Retina (tissue), 1 donor: ENCODE results near the gene MUC5B.

Source experiments
- DNase-seq: peaks from one replicate; pipeline ENCODE4 v3.0.0-alpha.2; 2016

The MUC5B gene

DNA sequence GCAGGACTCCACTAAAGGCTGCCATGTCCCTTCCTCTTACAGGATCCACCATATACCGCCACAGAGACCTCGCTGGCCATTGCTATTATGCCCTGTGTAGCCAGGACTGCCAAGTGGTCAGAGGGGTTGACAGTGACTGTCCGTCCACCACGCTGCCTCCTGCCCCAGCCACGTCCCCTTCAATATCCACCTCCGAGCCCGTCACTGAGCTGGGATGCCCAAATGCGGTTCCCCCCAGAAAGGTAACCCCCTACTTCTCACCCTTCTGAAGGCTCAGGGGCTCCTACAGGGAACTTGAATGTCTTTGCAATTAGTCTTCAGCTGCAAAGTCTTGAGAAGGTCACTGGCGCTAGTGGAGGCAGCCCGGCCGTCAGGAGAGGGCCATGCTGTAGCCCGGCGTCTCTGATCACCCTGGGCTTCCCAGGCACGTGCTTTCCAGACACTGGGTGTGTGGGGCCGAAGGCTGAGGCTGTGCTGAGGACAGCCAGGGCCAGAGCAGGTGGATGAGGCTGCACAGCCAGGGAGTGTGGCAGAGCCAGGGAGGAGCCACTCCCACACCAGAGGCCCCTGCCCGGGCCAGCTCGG lies 30.0 kb upstream of the MUC5B start:
- DNase-seq, result no peak

DNA sequence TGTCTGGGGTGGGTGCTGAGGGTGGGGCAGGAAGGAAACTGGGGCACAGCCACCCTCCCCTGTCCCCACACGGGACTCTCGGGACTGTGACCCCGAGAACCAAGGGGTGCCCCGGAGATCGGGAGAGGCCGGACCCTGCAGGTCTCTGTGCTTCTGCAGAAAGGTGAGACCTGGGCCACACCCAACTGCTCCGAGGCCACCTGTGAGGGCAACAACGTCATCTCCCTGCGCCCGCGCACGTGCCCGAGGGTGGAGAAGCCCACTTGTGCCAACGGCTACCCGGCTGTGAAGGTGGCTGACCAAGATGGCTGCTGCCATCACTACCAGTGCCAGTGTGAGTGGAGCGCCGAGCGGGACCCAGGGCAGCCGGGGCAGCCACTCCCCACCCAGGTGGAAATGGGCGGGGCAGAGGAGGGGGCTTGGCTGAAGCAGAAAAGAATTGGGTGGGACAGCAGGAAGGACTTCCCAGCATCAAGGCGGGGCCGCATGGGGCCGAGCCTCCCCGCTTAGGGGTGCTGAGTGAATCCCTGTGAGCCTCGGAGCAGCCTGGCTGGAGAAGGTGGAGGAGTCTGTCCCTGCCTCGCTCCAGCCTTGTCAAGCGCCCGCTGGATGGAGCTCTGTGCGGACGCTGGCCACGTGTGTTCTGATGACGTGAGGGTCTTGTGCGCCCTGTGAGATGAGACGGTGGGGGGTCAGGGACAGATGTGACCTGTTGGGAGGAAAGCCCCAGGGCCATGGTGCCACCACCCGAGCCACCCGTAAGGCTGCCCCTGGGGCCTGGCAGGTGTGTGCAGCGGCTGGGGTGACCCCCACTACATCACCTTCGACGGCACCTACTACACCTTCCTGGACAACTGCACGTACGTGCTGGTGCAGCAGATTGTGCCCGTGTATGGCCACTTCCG lies 29.3 kb upstream of the MUC5B start:
- no peak for DNase-seq

GRCh38 chr11:1194231-1194976 lies 28.5 kb upstream of the MUC5B start:
- DNase-seq, result no peak

DNA sequence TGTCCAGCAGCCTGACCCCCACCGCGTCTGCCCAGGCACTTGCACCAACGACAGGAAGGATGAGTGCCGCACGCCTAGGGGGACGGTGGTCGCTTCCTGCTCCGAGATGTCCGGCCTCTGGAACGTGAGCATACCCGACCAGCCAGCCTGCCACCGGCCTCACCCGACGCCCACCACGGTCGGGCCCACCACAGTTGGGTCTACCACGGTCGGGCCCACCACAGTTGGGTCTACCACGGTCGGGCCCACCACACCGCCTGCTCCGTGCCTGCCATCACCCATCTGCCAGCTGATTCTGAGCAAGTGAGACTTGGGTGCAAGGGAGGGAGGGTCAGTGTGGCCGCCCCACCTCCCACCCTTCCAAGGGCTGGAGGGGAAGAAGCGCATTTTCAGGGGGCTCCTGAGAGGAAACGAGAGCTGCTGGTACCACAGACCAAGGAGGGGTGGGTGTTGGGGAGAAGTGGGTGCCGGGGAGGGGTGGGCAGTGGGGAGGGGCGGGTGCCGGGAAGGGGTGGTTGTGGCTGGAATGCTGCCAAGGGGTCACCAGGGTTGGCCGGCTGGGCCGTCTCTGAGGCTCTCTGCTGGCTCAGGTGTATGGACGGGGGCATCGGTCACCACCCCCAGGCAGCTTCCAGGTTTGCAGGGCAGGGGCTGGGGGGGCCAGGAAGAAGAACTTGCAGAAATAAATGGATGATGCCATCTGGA lies 27.7 kb upstream of the MUC5B start:
- DNase-seq, result no peak

GRCh38 chr11:1195682-1196515 lies 27.0 kb upstream of the MUC5B start:
- DNase-seq, result no peak

DNA sequence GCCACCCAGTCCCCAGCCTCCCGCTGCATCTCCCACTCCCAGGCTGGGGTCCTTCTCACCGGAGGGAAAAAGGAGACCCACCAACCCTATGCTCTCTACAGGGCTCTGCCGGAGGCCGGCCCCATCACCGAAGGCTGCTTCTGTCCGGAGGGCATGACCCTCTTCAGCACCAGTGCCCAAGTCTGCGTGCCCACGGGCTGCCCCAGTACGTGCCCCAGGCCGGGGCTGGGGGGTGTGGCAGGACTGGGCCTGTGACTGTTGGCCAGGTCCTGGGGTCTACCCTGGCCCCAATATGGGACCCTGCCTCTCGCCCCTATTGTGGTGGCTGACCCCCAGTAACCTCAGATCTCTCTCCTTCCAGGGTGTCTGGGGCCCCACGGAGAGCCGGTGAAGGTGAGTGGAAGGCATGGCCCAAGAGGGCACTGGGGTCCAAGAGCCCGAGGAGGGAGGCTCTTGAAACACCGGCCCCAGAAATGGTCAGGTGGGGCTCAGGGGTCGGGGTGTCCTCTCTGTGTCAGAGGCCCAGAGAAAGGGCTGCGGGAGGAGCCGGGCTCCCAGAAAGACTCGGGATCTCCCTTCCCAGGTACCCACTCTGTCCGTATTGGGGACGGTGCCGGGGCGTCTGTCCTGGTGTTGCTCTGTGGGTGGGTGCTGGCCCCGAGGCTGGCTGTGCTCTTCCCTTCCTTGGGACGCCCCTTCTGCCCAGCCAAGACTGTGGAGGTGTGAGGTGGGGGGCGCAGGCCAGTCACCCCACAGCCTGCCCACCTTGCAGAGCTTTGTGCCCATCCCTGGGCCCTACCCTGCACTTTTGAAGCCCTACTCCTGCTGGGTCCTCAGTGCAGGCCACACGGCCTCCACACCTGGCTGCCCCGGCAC lies 26.1 kb upstream of the MUC5B start:
- no peak for DNase-seq

DNA sequence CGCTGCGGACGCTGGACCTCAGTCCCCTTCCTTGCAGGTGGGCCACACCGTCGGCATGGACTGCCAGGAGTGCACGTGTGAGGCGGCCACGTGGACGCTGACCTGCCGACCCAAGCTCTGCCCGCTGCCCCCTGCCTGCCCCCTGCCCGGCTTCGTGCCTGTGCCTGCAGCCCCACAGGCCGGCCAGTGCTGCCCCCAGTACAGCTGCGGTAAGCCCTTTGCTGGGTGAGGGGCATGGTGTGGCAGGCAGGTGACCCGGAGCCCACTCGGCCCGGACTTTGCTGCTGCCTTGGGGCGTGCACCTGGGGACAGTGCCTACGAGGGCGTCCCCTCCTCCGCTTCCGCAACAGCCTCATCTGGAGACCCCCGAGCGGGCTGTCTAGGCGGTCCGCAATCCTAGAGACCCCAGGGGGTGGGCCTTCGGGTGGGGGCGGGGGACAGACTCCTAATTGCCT lies 25.4 kb upstream of the MUC5B start:
- no peak for DNase-seq

DNA sequence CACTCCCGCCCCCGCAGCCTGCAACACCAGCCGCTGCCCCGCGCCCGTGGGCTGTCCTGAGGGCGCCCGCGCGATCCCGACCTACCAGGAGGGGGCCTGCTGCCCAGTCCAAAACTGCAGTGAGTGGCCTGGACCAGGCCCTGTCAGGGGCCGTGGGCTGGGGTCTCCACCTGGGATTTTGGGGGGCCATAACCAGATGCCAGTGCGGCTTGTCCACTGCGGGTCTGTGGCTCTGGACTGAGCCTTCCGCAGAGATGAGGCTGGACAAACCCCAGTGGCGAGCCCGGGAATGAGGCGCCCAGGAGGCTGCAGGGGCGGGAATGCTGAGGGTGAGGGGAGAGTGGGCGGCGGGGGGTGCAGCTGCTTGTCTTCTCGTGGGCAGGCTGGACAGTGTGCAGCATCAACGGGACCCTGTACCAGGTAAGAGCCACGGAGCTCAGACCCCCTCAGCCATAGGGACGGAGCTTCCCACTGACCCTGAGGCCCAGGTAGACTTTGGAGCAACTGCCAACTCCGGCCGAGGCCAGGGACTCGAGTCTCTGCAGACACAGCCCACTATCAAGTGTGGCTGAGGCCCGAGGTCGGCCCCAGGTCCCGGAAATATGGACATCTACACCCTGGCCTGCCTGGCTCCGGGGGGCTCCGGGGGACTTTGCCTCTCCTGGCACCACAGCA lies 24.8 kb upstream of the MUC5B start:
- no peak for DNase-seq

GRCh38 chr11:1198561-1199240 lies 24.2 kb upstream of the MUC5B start:
- DNase-seq, result no peak

DNA sequence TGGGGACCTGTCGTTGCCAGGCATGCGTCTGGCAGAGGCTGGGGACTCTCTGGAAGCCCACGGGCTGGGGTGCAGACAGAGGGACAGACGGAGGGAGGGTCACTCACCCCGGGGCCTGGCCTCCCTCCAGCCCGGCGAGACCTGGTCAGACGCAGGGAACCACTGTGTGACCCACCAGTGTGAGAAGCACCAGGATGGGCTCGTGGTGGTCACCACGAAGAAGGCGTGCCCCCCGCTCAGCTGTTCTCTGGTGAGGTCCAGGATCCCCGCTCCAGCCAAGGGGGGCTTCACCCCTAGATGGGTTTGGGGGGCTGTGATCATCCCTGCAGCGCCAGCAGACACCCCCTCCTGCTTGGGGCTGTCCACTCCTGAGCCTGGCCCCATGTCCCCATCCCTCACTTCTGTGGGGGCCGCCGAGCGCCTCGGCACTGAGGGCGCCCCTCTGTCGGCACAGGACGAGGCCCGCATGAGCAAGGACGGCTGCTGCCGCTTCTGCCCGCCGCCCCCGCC lies 23.6 kb upstream of the MUC5B start:
- no peak for DNase-seq

DNA sequence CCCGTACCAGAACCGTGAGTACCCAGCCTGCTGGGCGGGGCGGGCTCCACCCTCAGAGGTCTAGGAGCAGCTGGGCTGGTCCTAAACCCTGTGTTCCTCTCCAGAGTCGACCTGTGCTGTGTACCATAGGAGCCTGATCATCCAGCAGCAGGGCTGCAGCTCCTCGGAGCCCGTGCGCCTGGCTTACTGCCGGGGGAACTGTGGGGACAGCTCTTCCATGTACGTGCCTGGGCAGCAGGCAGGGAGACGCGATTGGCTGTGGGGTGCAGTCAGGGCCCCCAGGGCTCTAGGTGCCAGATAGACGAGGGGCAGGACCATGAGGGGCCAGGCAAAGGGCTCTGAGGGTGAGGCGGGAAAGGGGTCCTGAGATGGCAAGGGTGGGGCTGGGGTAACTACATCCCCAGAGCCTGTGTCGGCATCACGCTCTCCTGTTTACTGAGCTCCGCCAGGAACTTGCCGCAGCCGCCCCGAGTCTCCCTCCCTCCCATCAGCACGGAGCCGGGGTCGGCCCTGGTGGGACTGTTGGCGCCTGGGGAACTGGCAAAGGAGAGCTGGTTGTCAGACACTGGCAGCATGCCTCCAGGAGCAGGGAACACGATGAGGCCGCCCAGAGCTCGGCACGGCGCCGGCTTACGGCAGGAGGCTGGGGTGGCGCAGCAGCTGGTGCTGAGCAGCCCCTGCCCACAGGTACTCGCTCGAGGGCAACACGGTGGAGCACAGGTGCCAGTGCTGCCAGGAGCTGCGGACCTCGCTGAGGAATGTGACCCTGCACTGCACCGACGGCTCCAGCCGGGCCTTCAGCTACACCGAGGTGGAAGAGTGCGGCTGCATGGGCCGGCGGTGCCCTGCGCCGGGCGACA lies 22.9 kb upstream of the MUC5B start:
- DNase-seq, result no peak

DNA sequence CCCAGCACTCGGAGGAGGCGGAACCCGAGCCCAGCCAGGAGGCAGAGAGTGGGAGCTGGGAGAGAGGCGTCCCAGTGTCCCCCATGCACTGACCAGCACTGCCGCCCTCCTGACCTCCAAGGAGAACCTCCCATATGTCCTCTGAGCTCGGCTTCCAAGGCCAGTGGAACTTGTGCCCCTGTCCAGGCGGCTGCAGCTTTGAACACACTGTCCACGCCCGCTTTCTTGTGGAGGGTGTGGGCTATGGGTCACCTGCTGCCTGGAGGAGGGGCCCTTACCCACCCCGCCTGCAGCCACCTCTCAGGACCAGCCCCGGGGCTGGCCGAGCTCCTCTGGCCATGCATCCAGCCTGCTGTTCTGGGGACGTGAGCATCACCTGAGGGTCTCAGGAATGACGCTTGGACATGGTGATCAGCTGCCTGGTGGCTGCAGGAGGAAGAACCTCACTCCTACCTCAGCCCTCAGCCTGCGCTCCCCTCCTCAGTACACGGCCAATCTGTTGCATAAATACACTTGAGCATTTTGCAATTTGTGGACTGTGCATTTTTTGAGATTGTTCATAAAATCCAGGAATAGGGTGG lies 22.2 kb upstream of the MUC5B start:
- no peak for DNase-seq

GRCh38 chr11:1201395-1202153 lies 21.3 kb upstream of the MUC5B start:
- DNase-seq, result no peak

- DNase-seq, result no peak
These were observed 20.6 kb upstream of the MUC5B start for GRCh38 chr11:1202154-1202775.

DNA sequence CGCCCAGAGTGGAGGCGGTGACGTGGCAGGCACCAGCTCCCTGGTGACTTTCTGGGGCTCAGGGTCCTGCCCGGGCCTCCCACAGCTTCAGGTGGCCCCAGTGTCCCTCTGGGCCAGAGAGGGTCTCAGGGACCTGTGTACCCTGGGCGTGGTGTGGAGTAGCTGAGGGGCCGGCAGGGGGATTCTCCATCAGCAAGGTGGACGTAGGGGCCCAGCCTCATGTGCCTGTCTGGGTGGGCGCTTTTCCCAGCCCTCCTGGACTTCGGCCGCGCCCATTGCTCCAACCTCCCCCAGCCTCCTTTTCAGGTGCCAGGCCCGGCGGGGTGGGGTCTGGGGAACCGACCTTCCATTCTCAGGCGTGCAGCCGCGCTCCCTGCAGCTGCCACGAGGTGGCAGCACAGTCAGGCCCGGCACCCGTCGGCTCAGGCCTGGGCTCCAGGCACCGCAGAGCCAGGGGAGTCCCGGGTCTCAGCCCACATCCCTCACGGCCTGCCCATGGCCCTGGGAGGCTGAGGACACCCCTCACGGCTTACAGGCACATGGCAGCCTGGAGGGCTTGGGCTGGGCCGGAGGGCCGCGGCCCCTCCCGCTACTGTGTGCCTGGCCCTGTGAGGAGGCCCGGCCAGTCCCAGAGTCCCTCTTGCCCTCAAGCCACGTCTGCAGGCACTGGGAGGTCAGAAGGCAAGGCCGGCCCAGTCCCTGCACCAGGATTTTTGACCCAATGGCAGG lies 19.9 kb upstream of the MUC5B start:
- DNase-seq, result peak; percentile 89
